Glutamatergic neuron (in vitro differentiated cells): ENCODE results near the gene ARID4B. TPM values are rescaled to one million over a fixed set of nuclear protein-coding genes. Genes with fewer than 3 reads are reported as not detected.
"Not testable (repeated sequence)": the region's sequence is repeated elsewhere in the genome, so short reads cannot be mapped to it uniquely, and the experiment has no call there.

Source experiments
- DNase-seq: peaks from one replicate; pipeline ENCODE4 v3.0.0; 2022
- H3K27ac Mint-ChIP-seq: one replicate; pipeline ENCODE4 v1.8.0; 2020; ENCODE audit warnings: mild to moderate bottlenecking, mixed read lengths, inconsistent platforms; ENCODE audit not compliant: unreplicated experiment
- H3K27me3 Mint-ChIP-seq: one replicate; pipeline ENCODE4 v1.8.0; 2020; ENCODE audit warnings: mild to moderate bottlenecking, moderate library complexity, mixed read lengths, inconsistent platforms; ENCODE audit not compliant: unreplicated experiment
- H3K36me3 Mint-ChIP-seq: one replicate; pipeline ENCODE4 v1.8.0; 2020; ENCODE audit warnings: mild to moderate bottlenecking, mixed read lengths, inconsistent platforms; ENCODE audit not compliant: unreplicated experiment
- H3K4me1 Mint-ChIP-seq: one replicate; pipeline ENCODE4 v1.8.0; 2020; ENCODE audit warnings: mild to moderate bottlenecking, low read depth, mixed read lengths, inconsistent platforms; ENCODE audit not compliant: unreplicated experiment
- H3K4me3 Mint-ChIP-seq: one replicate; pipeline ENCODE4 v1.8.0; 2020; ENCODE audit warnings: mild to moderate bottlenecking, mixed read lengths, inconsistent platforms; ENCODE audit not compliant: unreplicated experiment
- H3K9me3 Mint-ChIP-seq: one replicate; pipeline ENCODE4 v1.8.0; 2020; ENCODE audit warnings: mild to moderate bottlenecking, moderate library complexity, mixed read lengths, inconsistent platforms; ENCODE audit not compliant: unreplicated experiment
- CTCF ChIP-seq: fragments of 200-600 bp; sonication (generic); IDR thresholded peaks from one replicate; pipeline ENCODE4 v1.5.0; 2021; ENCODE audit not compliant: partially characterized antibody, unreplicated experiment
- total RNA-seq: library from RNA; stranded (reverse); fragmentation: NEBNext Ultra II Directional; extraction: Animal tissue kit (Norgen Biotek cat#: 25700); gene quantifications from one replicate; pipeline ENCODE4 v1.2.1, GENCODE V29; 2021; ENCODE audit not compliant: unreplicated experiment

The ARID4B gene
- total RNA-seq, 1 donor from 2014 or later = 65.9 TPM

DNA sequence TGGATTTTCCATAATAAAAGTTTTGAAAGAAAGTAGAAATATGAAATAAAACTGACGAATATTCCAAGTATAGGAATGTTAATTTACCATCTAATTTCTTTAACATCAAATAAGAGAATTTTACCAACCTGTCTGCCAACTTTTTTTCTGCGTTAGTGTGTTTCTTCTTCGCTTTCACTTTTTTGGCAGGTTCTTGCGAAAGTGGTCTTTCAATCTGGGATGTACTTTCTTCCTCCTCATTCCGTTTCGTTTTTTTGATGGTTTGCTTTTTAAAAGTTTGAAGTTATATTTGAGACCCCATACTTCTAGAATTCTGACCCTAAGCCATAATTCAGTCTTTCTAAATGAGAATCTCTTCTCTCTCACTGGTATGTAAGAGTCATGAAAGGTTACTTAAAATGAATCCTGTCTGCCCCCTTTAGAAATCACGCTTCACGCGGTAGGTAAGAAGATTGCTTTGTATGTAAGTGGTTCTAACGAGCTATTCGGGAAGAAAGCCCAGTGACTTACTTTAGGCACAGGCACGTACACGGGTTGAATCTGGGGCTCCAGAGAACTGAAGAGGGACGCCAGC lies 167.5 kb downstream of the ARID4B start:
- Mint-ChIP-seq H3K36me3 (no peaks in the 10 kb centered on the region), H3K4me3 (peak overlapping the region; percentile 93), H3K27me3 (no peaks in the 10 kb centered on the region), H3K9me3 (peaks cover 2% of the 10 kb centered on the region), H3K27ac (peak overlapping the region; percentile 94), H3K4me1 (no peaks in the 10 kb centered on the region)
- no peak for TF ChIP-seq CTCF
- DNase-seq = no peak

DNA sequence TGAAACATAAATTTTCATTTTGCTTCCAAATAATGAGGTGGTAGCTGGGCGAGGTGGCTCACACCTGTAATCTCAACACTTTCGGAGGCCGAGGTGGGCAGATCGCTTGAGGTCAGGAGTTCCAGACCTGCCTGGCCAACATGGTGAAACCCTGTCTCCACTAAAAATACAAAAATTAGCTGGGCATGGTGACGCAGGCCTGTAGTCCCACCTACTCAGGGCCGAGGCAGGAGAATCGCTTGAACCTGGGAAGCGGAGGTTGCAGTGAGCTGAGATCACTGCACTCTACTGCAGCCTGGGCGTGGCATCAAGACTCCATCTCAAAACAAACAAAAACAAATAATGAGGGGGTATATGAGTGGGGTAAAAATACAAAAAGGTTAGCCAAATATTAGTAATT lies 168.0 kb downstream of the ARID4B start:
- not testable (repeated sequence) for H3K27ac Mint-ChIP-seq, H3K36me3 Mint-ChIP-seq, H3K9me3 Mint-ChIP-seq, H3K4me1 Mint-ChIP-seq, H3K27me3 Mint-ChIP-seq, DNase-seq
- peak overlapping the region; percentile 93 for H3K4me3 Mint-ChIP-seq

- not testable (repeated sequence) for H3K4me3 Mint-ChIP-seq, H3K27me3 Mint-ChIP-seq, H3K27ac Mint-ChIP-seq, H3K9me3 Mint-ChIP-seq, DNase-seq, H3K4me1 Mint-ChIP-seq, H3K36me3 Mint-ChIP-seq
These were observed 168.7 kb downstream of the ARID4B start for GRCh38 chr1:235159284-235159683.

DNA sequence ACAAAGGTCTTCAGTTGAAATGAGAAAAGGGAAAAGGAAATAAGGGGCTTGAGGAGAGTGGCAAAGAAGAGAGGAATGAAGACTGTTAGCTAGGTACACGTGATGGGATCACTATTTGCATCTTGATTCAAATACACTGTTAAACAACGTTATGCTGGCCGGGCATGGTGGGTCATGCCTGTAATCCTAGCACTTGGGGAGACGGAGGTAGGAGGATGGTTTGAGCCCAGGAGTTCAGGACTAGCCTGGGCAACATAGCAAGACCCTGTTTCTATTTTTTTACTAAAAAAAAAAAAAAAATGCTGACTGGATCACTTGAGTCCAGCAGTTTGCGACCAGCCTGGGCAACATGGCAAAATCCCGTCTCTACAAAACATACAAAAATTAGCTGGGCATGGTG lies 169.3 kb downstream of the ARID4B start:
- no peak for TF ChIP-seq CTCF
- no peak overlapping the region for H3K27ac Mint-ChIP-seq

GRCh38 chr1:235157150-235157549 lies 170.8 kb downstream of the ARID4B start:
- Mint-ChIP-seq H3K27me3 (no peaks in the 10 kb centered on the region), H3K4me3 (no peak overlapping the region), H3K36me3 (no peaks in the 10 kb centered on the region), H3K4me1 (no peaks in the 10 kb centered on the region), H3K27ac (no peak overlapping the region), H3K9me3 (no peaks in the 10 kb centered on the region)
- DNase-seq = no peak
- TF ChIP-seq CTCF = no peak

More for the DNA sequence above, 169.3 kb downstream of the ARID4B start:
- Mint-ChIP-seq H3K36me3 (no peaks in the 10 kb centered on the region), H3K4me3 (no peak overlapping the region), H3K27me3 (no peaks in the 10 kb centered on the region), H3K4me1 (no peaks in the 10 kb centered on the region), H3K9me3 (no peaks in the 10 kb centered on the region)
- no peak for DNase-seq

DNA sequence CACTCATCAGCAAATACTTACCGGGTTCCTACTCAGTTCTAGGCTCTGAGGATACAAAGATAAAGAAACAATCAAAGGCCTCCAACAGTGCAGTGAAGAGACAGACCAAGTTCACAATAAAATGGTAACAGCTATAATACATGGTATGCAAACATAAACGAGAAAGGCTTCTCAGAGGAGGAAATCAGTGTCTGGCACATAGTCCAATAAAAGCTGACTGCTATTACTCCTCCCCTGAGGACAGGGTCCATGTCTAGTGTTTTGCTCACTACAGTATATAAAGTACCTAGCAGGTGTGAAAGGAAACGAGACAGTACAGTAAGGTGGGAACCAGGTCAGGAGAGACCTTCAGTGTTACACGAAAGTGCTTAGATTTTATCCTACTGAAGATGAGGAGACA lies 171.2 kb downstream of the ARID4B start:
- no peaks in the 10 kb centered on the region for H3K4me1 Mint-ChIP-seq
- H3K36me3 Mint-ChIP-seq = no peaks in the 10 kb centered on the region
- H3K27me3 Mint-ChIP-seq = no peaks in the 10 kb centered on the region
- no peaks in the 10 kb centered on the region for H3K9me3 Mint-ChIP-seq
- no peak overlapping the region for H3K4me3 Mint-ChIP-seq
- no peak for TF ChIP-seq CTCF
- H3K27ac Mint-ChIP-seq = no peak overlapping the region
- no peak for DNase-seq
